Tibial artery (tissue), 4 donors: Measurements from ENCODE around the gene ELF1.

Source experiments
- DNase-seq, 2 donors: peaks; one replicate each; pipeline ENCODE4 v3.0.0-alpha.2; 2019
- H3K27ac ChIP-seq, 2 donors: fragments of 200-600 bp; sonication (generic) in 1 of 2; 1 replicate in 1 of 2; 2 replicates in 1 of 2; pipeline ENCODE4 v1.5.1; 2018 to 2019; ENCODE audit warnings: mild to moderate bottlenecking in 1 of 2
- H3K27me3 ChIP-seq, 2 donors: fragments of 200-600 bp; sonication (generic) in 1 of 2; one replicate each; pipeline versions ENCODE4 v1.5.1 to v1.6.0; 2016 to 2019
- H3K36me3 ChIP-seq, 3 donors: fragments of 200-600 bp; sonication (generic) in 2 of 3; one replicate each; pipeline ENCODE4 v1.5.1; 2016 to 2019; ENCODE audit warnings: mild to moderate bottlenecking in 2 of 3
- H3K4me1 ChIP-seq, 4 donors: fragments of 200-600 bp; sonication (generic) in 2 of 4; 1 replicate in 3 of 4; 2 replicates in 1 of 4; pipeline ENCODE4 v1.5.1; 2016 to 2019
- H3K4me3 ChIP-seq, 2 donors: fragments of 200-600 bp; sonication (generic) in 1 of 2; 1 replicate in 1 of 2; 2 replicates in 1 of 2; pipeline ENCODE4 v1.5.1; 2018 to 2019; ENCODE audit warnings: mild to moderate bottlenecking in 2 of 2
- H3K9me3 ChIP-seq, 3 donors: fragments of 200-600 bp; sonication (generic) in 1 of 3; one replicate each; pipeline ENCODE4 v1.5.1; 2016 to 2019
- intact Hi-C: fragments of 100-400 bp; cut with DNase I; formaldehyde crosslinking; loops from one replicate; pipeline ENCODE4 v1.15.0; 2023; ENCODE audit warnings: low total_unique reads
- TF ChIP-seq, protein P1 (sequence below), 2 experiments: fragments of 200-600 bp in 1 of 2; fragments of 450-650 bp in 1 of 2; IDR thresholded peaks; one replicate each; pipeline ENCODE4 v1.5.1; 2017 to 2019; ENCODE audit warnings: antibody characterized with exemption in 2 of 2, mild to moderate bottlenecking in 1 of 2, moderate library complexity in 1 of 2

ELF1 gene

DNA sequence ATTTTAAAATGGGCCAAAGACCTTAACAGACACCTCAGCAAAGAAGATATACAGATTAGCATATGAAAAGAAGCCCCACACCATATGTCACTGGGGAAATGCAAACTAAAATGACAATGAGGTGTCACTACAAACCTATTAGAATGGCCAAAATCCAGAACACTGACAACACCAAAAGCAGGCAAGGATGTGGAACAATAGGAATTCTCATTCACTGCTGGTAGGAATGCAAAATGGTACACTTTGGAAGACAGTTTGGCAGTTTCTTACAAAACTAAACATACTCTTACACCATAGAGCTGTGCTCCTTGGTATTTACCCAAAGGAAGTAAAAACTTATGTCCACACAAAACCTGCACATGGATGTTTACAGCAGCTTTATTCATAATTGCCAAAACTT is 23.1 kb downstream of the ELF1 start:
- Histone ChIP-seq H3K9me3 (no peaks in the 10 kb centered on the region), H3K4me1 (peaks cover 0 to 25% (median 14%) of the 10 kb centered on the region in 4 donors), H3K27ac (no peak overlapping the region), H3K27me3 (no peaks in the 10 kb centered on the region), H3K4me3 (no peak overlapping the region), H3K36me3 (no peaks in the 10 kb centered on the region)
- intact Hi-C loops, result no loop called here
- TF ChIP-seq, protein P1, sequence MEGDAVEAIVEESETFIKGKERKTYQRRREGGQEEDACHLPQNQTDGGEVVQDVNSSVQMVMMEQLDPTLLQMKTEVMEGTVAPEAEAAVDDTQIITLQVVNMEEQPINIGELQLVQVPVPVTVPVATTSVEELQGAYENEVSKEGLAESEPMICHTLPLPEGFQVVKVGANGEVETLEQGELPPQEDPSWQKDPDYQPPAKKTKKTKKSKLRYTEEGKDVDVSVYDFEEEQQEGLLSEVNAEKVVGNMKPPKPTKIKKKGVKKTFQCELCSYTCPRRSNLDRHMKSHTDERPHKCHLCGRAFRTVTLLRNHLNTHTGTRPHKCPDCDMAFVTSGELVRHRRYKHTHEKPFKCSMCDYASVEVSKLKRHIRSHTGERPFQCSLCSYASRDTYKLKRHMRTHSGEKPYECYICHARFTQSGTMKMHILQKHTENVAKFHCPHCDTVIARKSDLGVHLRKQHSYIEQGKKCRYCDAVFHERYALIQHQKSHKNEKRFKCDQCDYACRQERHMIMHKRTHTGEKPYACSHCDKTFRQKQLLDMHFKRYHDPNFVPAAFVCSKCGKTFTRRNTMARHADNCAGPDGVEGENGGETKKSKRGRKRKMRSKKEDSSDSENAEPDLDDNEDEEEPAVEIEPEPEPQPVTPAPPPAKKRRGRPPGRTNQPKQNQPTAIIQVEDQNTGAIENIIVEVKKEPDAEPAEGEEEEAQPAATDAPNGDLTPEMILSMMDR (IDR thresholded peaks at IDR 0.05), result no peak
- no peak for DNase-seq

DNA sequence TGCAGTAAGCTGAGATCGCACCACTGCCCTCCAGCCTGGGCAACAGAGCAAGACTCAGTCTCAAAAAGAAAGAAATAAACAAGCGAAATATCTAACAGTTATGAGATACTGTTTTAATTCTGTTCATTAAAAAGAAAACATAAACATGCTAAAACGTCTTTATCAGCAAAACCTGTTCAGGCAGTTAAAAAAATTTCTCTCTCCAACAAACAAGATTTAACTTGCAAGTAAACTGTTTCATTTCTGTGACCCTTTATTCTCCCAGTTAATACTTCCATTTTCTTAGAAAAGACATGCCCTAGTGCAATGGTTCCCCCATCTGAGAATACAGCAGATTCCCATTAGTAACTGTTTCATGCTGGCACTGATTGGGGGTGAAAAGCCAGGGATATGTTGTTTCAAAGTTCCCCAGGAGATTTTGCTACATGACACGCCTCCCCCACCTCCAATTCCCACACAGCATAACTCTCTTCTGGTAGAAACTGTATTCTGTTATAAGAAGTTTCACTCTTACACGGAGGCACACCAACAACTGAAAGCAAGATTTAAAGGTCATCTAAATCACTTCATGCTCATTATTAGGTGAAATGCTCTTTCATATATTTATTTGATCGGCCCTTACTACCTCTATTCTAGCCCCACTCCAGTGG is 24.4 kb downstream of the ELF1 start:
- intact Hi-C loops, result no loop called here
- Histone ChIP-seq H3K36me3 (no peaks in the 10 kb centered on the region), H3K9me3 (no peaks in the 10 kb centered on the region), H3K27me3 (no peaks in the 10 kb centered on the region), H3K4me3 (no peak overlapping the region), H3K27ac (no peak overlapping the region), H3K4me1 (peaks cover 0 to 25% (median 15%) of the 10 kb centered on the region in 4 donors)
- TF ChIP-seq, protein P1 (IDR thresholded peaks at IDR 0.05), result no peak
- DNase-seq, result no peak

DNA sequence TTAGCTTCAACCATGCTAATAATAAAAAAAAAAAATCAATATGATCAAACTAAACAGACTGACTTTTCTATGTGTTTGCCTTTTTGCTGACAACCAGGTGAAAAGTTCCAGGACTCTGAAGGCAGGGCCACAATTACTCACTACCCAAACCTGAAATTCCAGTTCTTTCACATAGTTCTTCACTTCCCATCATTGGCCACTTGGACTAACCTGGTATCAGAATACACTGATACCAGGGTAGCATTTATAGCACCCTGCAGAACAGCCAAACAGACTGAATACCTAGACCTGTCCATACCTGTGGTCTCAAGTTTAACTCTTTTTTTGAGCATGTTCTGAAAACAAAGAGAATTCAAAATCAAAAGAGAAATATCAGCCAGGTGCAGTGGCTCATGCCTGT is 25.1 kb downstream of the ELF1 start:
- DNase-seq, result no peak
- Histone ChIP-seq H3K4me3 (no peak overlapping the region), H3K9me3 (no peaks in the 10 kb centered on the region), H3K27me3 (no peaks in the 10 kb centered on the region), H3K36me3 (no peaks in the 10 kb centered on the region), H3K27ac (no peak overlapping the region), H3K4me1 (peaks cover 0 to 25% (median 15%) of the 10 kb centered on the region in 4 donors)
- TF ChIP-seq, protein P1 (IDR thresholded peaks at IDR 0.05), result no peak
- intact Hi-C loops, result no loop called here

DNA sequence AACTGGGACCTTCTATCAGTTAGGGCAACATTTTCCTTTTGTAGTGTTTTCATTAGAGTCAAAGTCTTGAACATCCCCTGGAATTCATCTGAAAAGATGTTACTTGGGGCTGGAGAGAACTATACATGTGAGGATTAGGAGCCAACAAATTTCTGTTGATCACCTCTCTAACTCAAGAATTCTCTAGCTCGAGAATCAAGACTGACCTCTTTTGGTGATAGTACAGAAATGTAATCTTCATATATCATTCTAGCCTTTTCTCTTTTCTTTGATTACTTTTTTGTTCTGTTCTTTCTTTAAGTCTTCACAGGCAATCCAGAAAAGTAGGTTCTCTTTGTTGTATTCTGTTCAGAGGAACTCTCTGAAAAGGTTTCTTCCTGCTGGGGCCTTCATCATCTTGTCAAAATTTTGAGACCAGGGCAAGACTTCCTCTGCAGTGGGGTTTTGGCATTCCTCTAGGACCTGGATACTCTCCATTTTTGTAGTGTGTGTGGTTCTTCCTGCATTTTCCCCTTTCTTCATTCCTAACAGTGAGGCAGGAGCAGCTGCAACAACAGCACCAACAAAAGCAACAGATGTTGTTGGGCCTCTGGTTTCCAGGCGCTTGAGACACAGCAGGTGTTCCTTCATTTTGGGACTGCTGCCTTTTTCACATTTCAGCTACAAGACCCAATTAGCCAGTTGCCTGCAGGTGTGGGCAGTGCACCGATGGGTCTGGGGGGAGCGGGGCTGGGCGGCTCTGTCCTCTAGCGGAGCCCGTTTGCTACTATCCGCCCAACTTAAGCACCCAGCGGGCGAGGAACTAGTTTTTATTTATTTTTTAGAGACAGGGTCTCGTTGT is 26.2 kb downstream of the ELF1 start:
- H3K36me3 ChIP-seq, result no peaks in the 10 kb centered on the region
- TF ChIP-seq, protein P1 (IDR thresholded peaks at IDR 0.05), result no peak
- no peaks in the 10 kb centered on the region for H3K9me3 ChIP-seq
- H3K4me1 ChIP-seq, result peaks cover 0 to 25% (median 15%) of the 10 kb centered on the region in 4 donors
- H3K27ac ChIP-seq, result no peak overlapping the region
- no peak overlapping the region for H3K4me3 ChIP-seq
- intact Hi-C loops, result no loop called here
- no peak for DNase-seq
- no peaks in the 10 kb centered on the region for H3K27me3 ChIP-seq

DNA sequence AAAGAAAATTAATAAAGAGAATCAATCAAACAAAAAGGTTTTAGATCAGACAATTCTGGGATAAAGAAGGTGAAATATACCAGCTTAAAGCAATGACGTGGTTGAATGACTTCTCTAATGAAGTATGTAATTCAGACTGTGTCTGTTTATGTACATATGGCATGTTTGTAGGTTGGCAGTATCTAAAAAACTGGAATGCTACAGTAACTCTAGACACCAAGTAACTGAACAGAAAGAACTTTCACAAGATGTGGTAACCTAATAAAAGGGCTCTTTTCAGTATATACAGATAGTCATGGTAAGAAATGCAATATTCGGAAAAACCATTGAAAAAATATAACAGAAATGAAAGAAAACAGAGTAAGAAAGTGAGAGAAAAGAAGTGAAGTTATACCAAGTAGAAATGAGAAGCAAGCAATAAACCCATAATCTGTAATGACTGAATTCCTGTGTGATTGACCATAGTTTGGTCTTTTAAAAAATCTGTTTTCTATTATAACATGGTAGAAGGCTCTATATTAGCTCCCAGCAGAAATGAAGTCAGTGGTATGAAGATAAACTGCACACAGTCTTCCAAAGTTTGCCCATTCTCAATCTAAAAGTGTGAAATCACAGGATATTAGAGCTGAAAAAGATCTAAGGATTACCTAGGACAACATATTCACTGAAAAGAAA is 31.4 kb downstream of the ELF1 start:
- Histone ChIP-seq H3K27ac (no peak overlapping the region), H3K27me3 (no peaks in the 10 kb centered on the region), H3K9me3 (no peaks in the 10 kb centered on the region), H3K36me3 (no peaks in the 10 kb centered on the region), H3K4me3 (no peak overlapping the region), H3K4me1 (peaks cover 0 to 40% (median 33%) of the 10 kb centered on the region in 4 donors)
- DNase-seq, result no peak
- TF ChIP-seq, protein P1 (IDR thresholded peaks at IDR 0.05), result no peak
- intact Hi-C loops, result no loop called here
